Pancreas (tissue), 10 donors: ENCODE data around the gene SAT2. TPM values are rescaled to one million over a fixed set of nuclear protein-coding genes. Genes with fewer than 3 reads are reported as not detected.
"Not testable (repeated sequence)": the region's sequence is repeated elsewhere in the genome, so short reads cannot be mapped to it uniquely, and the experiment has no call there.

Experiments used
- ATAC-seq, 4 donors: fragments of 200-7000 bp; cut with Tn5 transposase; one replicate each; pipeline versions ENCODE4 v1.8.0 to v1.9.1; 2020; ENCODE audit warnings: mild to moderate bottlenecking in 4 of 4, moderate library complexity in 4 of 4
- DNase-seq, 6 donors: peaks; one replicate each; pipeline ENCODE4 v3.0.0-alpha.2; 2020
- FAIRE-seq: peaks from 2 replicates; lab custom pipeline; 2012; peaks lifted over from hg19 to GRCh38; lab: Jason Lieb, UNC
- H3K27ac ChIP-seq, 4 donors: fragments of 200-600 bp; sonication (generic); 1 replicate in 3 of 4; 2 replicates in 1 of 4; pipeline versions ENCODE4 v1.5.0 to v1.8.0; 2020
- H3K27me3 ChIP-seq, 4 donors: fragments of 200-600 bp; one replicate each; pipeline ENCODE4 v1.8.0; 2021
- H3K36me3 ChIP-seq, 3 donors: fragments of 200-600 bp; sonication (generic) in 1 of 3; one replicate each; pipeline versions ENCODE4 v1.5.0 to v1.8.0; 2020 to 2021
- H3K4me1 ChIP-seq, 3 donors: fragments of 200-600 bp; one replicate each; pipeline ENCODE4 v1.8.0; 2021
- H3K4me3 ChIP-seq, 4 donors: fragments of 200-600 bp; sonication (generic) in 2 of 4; one replicate each; pipeline versions ENCODE4 v1.5.0 to v1.8.0; 2020 to 2021
- H3K9me3 ChIP-seq, 4 donors: fragments of 200-600 bp; one replicate each; pipeline ENCODE4 v1.8.0; 2021
- WGBS, 2 donors: extraction: QIAGEN DNeasy Blood & Tissue Kit; methylation state at CpG; one replicate each; pipeline ENCODE4 v1.1.7; 2013; 5-methylcytosine and 5-hydroxymethylcytosine counted together
- intact Hi-C, 3 donors: fragments of 100-400 bp; cut with DNase I; formaldehyde crosslinking; loops; one replicate each; pipeline versions ENCODE4 v1.11.1 to v1.14.2; 2022
- polyA plus RNA-seq, 2 donors: library from polyadenylated mRNA; stranded (reverse); fragments of 200-250 nt; gene quantifications; one replicate each; pipeline ENCODE4 v1.2.3, GENCODE V29; 2013
- total RNA-seq, 6 donors: library from RNA; stranded (reverse); fragmentation: NEBNext Ultra II Directional in 4 of 6; extraction: Animal tissue kit (Norgen Biotek cat#: 25700) in 4 of 6; gene quantifications; one replicate each; pipeline versions ENCODE4 v1.2.1 to v1.2.4, GENCODE V29; 2021 to 2023
- TF ChIP-seq, protein P1 (sequence below), 4 donors: fragments of 200-600 bp; sonication (generic) in 3 of 4; IDR thresholded peaks; one replicate each; pipeline versions ENCODE4 v1.5.0 to v1.8.0; 2021; ENCODE audit warnings: antibody characterized with exemption in 4 of 4
- donor health status: healthy with polysubstance abuse.
- donor health status: DM: no; HTN: no; CAD: no; lungs with moderate emphysema.
- donor health status: DM: no; HTN: no; CAD: no.
- donor health status: control.
- donor health status: control.
- donor health status: Bipolar disorder and iron deficiency.
- donor health status: DM: yes; HTN: yes; CAD: no.
- donor health status: DM: no; HTN: no; CAD: no.
- donor health status: DM: no; HTN: no; CAD: no.
- donor health status: DM: yes; HTN: yes; CAD: no.

SAT2 gene
- total and polyA plus RNA-seq, 8 donors: 43.8 to 348 (median 72.7) TPM

DNA sequence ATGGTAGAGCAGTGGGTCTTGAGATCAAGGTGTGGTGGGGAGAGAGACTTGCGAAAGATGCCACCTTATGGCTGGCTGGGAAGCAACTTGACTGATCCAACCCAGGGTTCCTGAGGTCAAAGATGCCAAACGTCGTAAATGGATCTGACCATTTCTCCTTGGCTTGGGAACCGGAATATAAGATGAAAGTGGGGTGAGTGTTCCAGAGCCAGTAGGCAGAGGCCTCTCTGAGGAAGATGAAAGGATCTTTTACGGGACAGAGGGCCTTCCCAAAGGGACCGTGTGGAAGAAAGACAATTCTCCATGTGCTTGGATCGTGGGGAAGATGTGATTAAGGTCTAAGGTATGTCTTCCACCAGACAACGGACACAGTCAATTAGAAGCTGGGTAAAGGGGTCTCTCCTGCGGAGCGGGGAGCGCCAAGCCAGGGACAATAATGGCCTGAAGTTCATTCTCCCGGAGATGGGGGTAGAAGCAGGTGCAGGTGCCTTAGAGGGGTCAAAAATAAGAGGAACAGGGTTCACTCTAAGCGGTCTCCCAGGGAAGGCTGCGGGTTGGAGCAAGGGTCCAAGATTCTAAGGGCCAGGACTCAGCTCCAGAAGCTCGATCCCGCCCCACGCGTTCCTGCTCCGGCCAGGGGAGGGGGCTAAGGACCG is 13.7 kb downstream of the SAT2 start:
- H3K9me3 ChIP-seq: no peaks in the 10 kb centered on the region
- peaks cover 10 to 23% (median 19%) of the 10 kb centered on the region in 3 donors for H3K4me1 ChIP-seq
- DNase-seq (no peak), FAIRE-seq (no peak), ATAC-seq (no peak)
- WGBS, 2 donors: 2 to 3% methylated on average over 20 of the region's 20 CpGs
- peak overlapping the region; percentile 52 to 89 (median 84) for H3K27ac ChIP-seq
- peak overlapping the region; percentile 51 to 80 (median 72) for H3K4me3 ChIP-seq
- TF ChIP-seq, protein P1, sequence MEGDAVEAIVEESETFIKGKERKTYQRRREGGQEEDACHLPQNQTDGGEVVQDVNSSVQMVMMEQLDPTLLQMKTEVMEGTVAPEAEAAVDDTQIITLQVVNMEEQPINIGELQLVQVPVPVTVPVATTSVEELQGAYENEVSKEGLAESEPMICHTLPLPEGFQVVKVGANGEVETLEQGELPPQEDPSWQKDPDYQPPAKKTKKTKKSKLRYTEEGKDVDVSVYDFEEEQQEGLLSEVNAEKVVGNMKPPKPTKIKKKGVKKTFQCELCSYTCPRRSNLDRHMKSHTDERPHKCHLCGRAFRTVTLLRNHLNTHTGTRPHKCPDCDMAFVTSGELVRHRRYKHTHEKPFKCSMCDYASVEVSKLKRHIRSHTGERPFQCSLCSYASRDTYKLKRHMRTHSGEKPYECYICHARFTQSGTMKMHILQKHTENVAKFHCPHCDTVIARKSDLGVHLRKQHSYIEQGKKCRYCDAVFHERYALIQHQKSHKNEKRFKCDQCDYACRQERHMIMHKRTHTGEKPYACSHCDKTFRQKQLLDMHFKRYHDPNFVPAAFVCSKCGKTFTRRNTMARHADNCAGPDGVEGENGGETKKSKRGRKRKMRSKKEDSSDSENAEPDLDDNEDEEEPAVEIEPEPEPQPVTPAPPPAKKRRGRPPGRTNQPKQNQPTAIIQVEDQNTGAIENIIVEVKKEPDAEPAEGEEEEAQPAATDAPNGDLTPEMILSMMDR (IDR thresholded peaks at IDR 0.05): no peak
- H3K27me3 ChIP-seq: no peaks in the 10 kb centered on the region
- intact Hi-C loops: no loop called here
- H3K36me3 ChIP-seq: no peaks in the 10 kb centered on the region

DNA sequence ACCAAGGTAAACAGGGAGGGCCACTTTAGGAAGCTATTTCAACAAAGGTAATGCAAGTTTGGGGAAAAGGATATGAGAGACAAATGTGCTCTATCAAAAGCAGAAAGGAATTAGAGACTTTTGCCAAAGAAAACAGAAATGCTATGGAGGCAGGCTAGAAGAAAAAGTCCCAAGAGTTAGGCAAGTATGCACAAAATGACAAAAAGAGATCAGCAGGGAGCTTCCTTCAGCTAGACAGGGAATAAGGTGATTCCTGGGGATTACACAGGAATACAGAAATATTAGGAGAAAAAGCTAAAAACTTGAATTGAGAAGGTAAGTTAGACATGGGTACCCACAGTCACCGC is 15.4 kb downstream of the SAT2 start:
- WGBS, 2 donors: 93 to 94% methylated on average over 1 of the region's 1 CpG
- no peaks in the 10 kb centered on the region for H3K27me3 ChIP-seq

DNA sequence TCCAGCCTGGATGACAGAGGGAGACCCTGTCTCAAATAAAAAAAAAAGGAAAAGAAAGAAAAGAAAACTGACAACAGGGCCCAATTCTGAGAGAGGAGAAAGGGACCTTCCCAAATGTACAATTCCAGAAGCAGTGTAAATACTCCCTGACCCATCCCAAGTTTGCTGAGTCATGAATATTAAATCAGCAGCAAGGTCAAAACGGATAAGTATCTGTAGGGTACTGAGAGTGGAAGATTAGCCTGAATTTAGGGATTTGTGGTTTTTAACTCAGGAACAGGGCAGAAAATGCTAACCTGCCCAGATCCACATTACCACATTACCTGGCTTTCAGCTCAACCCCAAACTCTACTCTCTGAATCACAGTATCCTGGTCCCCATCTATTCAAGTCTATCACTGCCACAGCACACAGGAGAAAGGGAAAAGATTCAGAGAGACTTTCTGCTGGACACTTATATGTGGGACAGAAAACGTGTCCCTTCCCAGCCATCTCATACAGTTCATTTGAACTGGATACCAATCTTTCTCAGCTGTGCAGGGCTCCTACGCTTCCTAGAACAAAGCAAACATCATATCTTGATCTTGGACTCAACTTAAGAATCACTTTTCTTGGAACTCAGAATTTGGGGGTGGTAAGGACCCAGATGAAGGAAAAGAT is 15.9 kb downstream of the SAT2 start:
- H3K27me3 ChIP-seq: no peaks in the 10 kb centered on the region
- FAIRE-seq (no peak), ATAC-seq (no peak), DNase-seq (no peak)
- intact Hi-C loops: no loop called here
- H3K9me3 ChIP-seq: no peaks in the 10 kb centered on the region
- no peak overlapping the region for H3K27ac ChIP-seq
- H3K36me3 ChIP-seq: no peaks in the 10 kb centered on the region
- 28 to 32% methylated on average over 3 of the region's 3 CpGs for WGBS, 2 donors
- no peak overlapping the region for H3K4me3 ChIP-seq
- TF ChIP-seq, protein P1 (IDR thresholded peaks at IDR 0.05): no peak
- H3K4me1 ChIP-seq: peaks cover 10 to 23% (median 19%) of the 10 kb centered on the region in 3 donors

More for the DNA sequence above, 15.4 kb downstream of the SAT2 start:
- ATAC-seq (no peak), FAIRE-seq (no peak), DNase-seq (no peak)
- TF ChIP-seq, protein P1 (IDR thresholded peaks at IDR 0.05): no peak
- no peak overlapping the region for H3K4me3 ChIP-seq
- H3K27ac ChIP-seq: no peak overlapping the region
- H3K4me1 ChIP-seq: peaks cover 10 to 23% (median 19%) of the 10 kb centered on the region in 3 donors
- no peaks in the 10 kb centered on the region for H3K9me3 ChIP-seq
- intact Hi-C loops: no loop called here
- H3K36me3 ChIP-seq: no peaks in the 10 kb centered on the region

DNA sequence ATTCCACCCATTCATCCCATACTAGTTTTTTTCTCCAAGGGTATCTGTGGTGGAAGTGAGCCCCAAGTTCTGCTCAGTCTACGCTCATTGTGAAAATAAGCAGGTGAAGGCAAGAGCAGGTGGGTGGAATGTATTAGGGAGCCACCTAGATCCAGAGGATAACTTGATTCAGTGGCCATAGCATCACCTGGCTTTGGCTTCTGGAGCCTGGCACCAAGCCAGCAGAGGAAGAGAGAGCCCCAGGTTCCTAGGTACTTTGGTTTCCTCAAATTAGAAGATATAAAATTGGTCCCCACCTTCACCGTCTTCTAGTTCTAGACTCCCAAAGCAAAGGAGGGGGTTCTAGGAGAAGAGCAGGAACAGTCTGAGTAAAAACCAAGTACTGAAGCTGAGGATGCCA is 17.0 kb downstream of the SAT2 start:
- Histone ChIP-seq H3K27ac (no peak overlapping the region), H3K9me3 (no peaks in the 10 kb centered on the region), H3K27me3 (no peaks in the 10 kb centered on the region), H3K4me3 (no peak overlapping the region), H3K4me1 (peaks cover 10 to 23% (median 19%) of the 10 kb centered on the region in 3 donors), H3K36me3 (no peaks in the 10 kb centered on the region)
- FAIRE-seq (no peak), DNase-seq (peak in 1 of 6 donors; percentile 15), ATAC-seq (no peak)
- intact Hi-C loops: no loop called here
- TF ChIP-seq, protein P1 (IDR thresholded peaks at IDR 0.05): no peak
- 96 to 99% methylated on average over 2 of the region's 2 CpGs for WGBS, 2 donors

DNA sequence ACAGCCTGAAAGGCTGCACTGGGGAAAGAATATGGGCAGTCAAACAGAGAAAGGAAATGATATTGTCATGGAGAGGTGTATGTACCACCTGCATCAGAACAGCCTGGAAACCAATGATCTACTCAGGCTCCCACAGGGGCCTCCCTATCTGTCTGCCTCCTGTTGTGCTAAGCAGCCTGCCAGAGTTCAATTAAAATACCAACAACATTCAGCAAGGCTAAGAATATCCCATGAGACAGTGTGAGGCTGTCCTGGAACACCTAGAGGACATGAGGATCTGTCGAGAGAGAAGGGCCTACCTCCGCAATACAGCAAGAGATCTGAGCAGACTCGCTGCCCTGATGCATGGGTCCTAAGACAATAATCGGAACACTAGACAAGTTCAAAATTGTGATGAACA is 21.3 kb downstream of the SAT2 start:
- Histone ChIP-seq H3K4me1 (peaks cover 0 to under 1% (median 0%) of the 10 kb centered on the region in 3 donors), H3K36me3 (peaks cover 0 to 28% (median 16%) of the 10 kb centered on the region in 3 donors), H3K4me3 (no peak overlapping the region), H3K27ac (no peak overlapping the region), H3K27me3 (no peaks in the 10 kb centered on the region), H3K9me3 (no peaks in the 10 kb centered on the region)
- no peak for DNase-seq
- TF ChIP-seq, protein P1 (IDR thresholded peaks at IDR 0.05): no peak
- no peak for FAIRE-seq
- WGBS, 2 donors: 96 to 97% methylated on average over 4 of the region's 4 CpGs
- intact Hi-C loops: no loop called here
- no peak for ATAC-seq

DNA sequence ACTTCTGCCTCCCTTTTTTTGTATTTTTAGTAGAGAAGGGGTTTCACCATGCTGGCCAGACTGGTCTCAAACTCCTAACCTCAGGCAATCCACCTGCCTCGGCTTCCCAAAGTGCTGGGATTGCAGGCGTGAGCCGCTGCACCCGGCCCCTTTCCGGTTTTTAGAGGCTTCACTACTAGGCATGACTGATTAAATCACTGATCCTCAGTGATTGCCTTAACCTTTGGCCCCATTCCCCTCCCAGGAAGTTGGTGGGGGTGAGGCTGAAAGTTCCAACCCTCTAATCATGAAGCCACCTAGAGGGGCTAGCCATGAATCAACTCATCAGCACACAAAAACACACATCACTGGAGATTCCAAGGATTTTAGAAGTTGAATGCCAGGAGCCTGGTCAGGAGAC is 30.1 kb downstream of the SAT2 start:
- DNase-seq, H3K27me3 ChIP-seq, ATAC-seq, intact Hi-C loops, H3K4me3 ChIP-seq, H3K4me1 ChIP-seq, H3K27ac ChIP-seq, H3K9me3 ChIP-seq: not testable (repeated sequence)
- peaks cover 0 to 89% (median 51%) of the 10 kb centered on the region in 3 donors for H3K36me3 ChIP-seq
- 76% methylated on average over 5 of the region's 5 CpGs for WGBS, 2 donors
- FAIRE-seq: peak; percentile 56
